ENCODE data around the gene FAM124B. TPM values are rescaled to one million over a fixed set of nuclear protein-coding genes. Genes with fewer than 3 reads are reported as not detected.

FAM124B gene
- 0.47 and 0.64 TPM in 2 replicates for total RNA-seq

GRCh38 chr2:224401641-224402342 lies at the start of gene FAM124B:
Gene FAM124B, minus strand, starts transcription at chr2:224402107. Its CDS starts 339 bp downstream, at chr2:224401768.
- H3K27ac Mint-ChIP-seq, result peak within 1 kb of the TSS; percentile 76
- H3K4me1 Mint-ChIP-seq, result peaks cover 9% of the 10 kb centered on the region
- peak within 1 kb of the TSS; percentile 78 for H3K4me3 Mint-ChIP-seq
- peaks cover 5% of the 10 kb centered on the region for H3K9me3 Mint-ChIP-seq
- no peaks in the 10 kb centered on the region for H3K36me3 Mint-ChIP-seq (ENCODE audit: low read depth)
- H3K27me3 Mint-ChIP-seq, result peaks cover 3% of the 10 kb centered on the region
- DNase-seq, result peak; percentile 80
- intact Hi-C loops (cut with micrococcal nuclease), result no loop called here

GRCh38 chr2:224449212-224450147 lies 47.6 kb upstream of the FAM124B start:
- Mint-ChIP-seq H3K4me1 (no peaks in the 10 kb centered on the region), H3K27ac (no peak overlapping the region), H3K4me3 (no peak overlapping the region), H3K9me3 (no peaks in the 10 kb centered on the region), H3K36me3 (ENCODE audit: low read depth) (no peaks in the 10 kb centered on the region), H3K27me3 (peaks cover 21% of the 10 kb centered on the region)
- intact Hi-C loops (cut with micrococcal nuclease), result loop anchor here (1.0 to 10.0 kb wide), 2 partner anchors 92 to 205 kb away; no protein-coding TSS in a partner anchor
- peak; percentile 66 for DNase-seq

- intact Hi-C loops (cut with micrococcal nuclease), result loop anchor here (10.0 kb wide), 1 partner anchor 207 kb away; no protein-coding TSS in a partner anchor
- no peak overlapping the region for H3K4me3 Mint-ChIP-seq
- peaks cover 29% of the 10 kb centered on the region for H3K27me3 Mint-ChIP-seq
- H3K27ac Mint-ChIP-seq, result no peak overlapping the region
- no peaks in the 10 kb centered on the region for H3K4me1 Mint-ChIP-seq
- no peaks in the 10 kb centered on the region for H3K36me3 Mint-ChIP-seq (ENCODE audit: low read depth)
- H3K9me3 Mint-ChIP-seq, result no peaks in the 10 kb centered on the region
- DNase-seq, result no peak
Observed at GRCh38 chr2:224448236-224448635, 46.3 kb upstream of the FAM124B start.

GRCh38 chr2:224444783-224445182 lies 42.9 kb upstream of the FAM124B start:
- Mint-ChIP-seq H3K27me3 (peaks cover 50% of the 10 kb centered on the region), H3K36me3 (ENCODE audit: low read depth) (no peaks in the 10 kb centered on the region), H3K4me3 (no peak overlapping the region), H3K4me1 (peaks cover 7% of the 10 kb centered on the region), H3K27ac (no peak overlapping the region), H3K9me3 (no peaks in the 10 kb centered on the region)
- DNase-seq, result no peak
- intact Hi-C loops (cut with micrococcal nuclease), result loop anchor here (10.0 kb wide), 1 partner anchor 210 kb away; no protein-coding TSS in a partner anchor

- Mint-ChIP-seq H3K36me3 (ENCODE audit: low read depth) (no peaks in the 10 kb centered on the region), H3K9me3 (no peaks in the 10 kb centered on the region), H3K4me3 (no peak overlapping the region), H3K27me3 (peaks cover 45% of the 10 kb centered on the region), H3K27ac (no peak overlapping the region), H3K4me1 (peaks cover 7% of the 10 kb centered on the region)
- no peak for DNase-seq
- intact Hi-C loops (cut with micrococcal nuclease), result loop anchor here (10.0 kb wide), 1 partner anchor 211 kb away; no protein-coding TSS in a partner anchor
Observed at GRCh38 chr2:224444021-224444420, 42.1 kb upstream of the FAM124B start.

- peak overlapping the region; percentile 54 for H3K27ac Mint-ChIP-seq
- no peaks in the 10 kb centered on the region for H3K9me3 Mint-ChIP-seq
- peak overlapping the region; percentile 81 for H3K4me3 Mint-ChIP-seq
- peaks cover 49% of the 10 kb centered on the region for H3K27me3 Mint-ChIP-seq
- DNase-seq, result peak; percentile 60
- peaks cover 7% of the 10 kb centered on the region for H3K4me1 Mint-ChIP-seq
- no peaks in the 10 kb centered on the region for H3K36me3 Mint-ChIP-seq (ENCODE audit: low read depth)
- intact Hi-C loops (cut with micrococcal nuclease), result loop anchor here (10.0 kb wide), 1 partner anchor 212 kb away; no protein-coding TSS in a partner anchor
Observed at GRCh38 chr2:224442071-224442967, 40.4 kb upstream of the FAM124B start.

- Mint-ChIP-seq H3K4me3 (peak overlapping the region; percentile 64), H3K27ac (no peak overlapping the region), H3K4me1 (peaks cover 7% of the 10 kb centered on the region), H3K27me3 (peaks cover 49% of the 10 kb centered on the region), H3K9me3 (no peaks in the 10 kb centered on the region), H3K36me3 (ENCODE audit: low read depth) (no peaks in the 10 kb centered on the region)
- intact Hi-C loops (cut with micrococcal nuclease), result loop anchor here (10.0 kb wide), 1 partner anchor 214 kb away; no protein-coding TSS in a partner anchor
- no peak for DNase-seq
Observed at GRCh38 chr2:224440988-224441387, 39.1 kb upstream of the FAM124B start.

- DNase-seq, result no peak
- Mint-ChIP-seq H3K9me3 (no peaks in the 10 kb centered on the region), H3K36me3 (ENCODE audit: low read depth) (no peaks in the 10 kb centered on the region), H3K27ac (no peak overlapping the region), H3K4me3 (no peak overlapping the region), H3K4me1 (peaks cover 7% of the 10 kb centered on the region), H3K27me3 (peaks cover 38% of the 10 kb centered on the region)
- intact Hi-C loops (cut with micrococcal nuclease), result no loop called here
Observed at GRCh38 chr2:224438726-224439125, 36.8 kb upstream of the FAM124B start.

GRCh38 chr2:224436634-224437033 lies 34.7 kb upstream of the FAM124B start:
- Mint-ChIP-seq H3K4me3 (no peak overlapping the region), H3K4me1 (peaks cover 4% of the 10 kb centered on the region), H3K9me3 (no peaks in the 10 kb centered on the region), H3K27me3 (peaks cover 25% of the 10 kb centered on the region), H3K36me3 (ENCODE audit: low read depth) (no peaks in the 10 kb centered on the region), H3K27ac (no peak overlapping the region)
- intact Hi-C loops (cut with micrococcal nuclease), result no loop called here
- no peak for DNase-seq

- intact Hi-C loops (cut with micrococcal nuclease), result no loop called here
- Mint-ChIP-seq H3K27ac (no peak overlapping the region), H3K4me1 (peaks cover 4% of the 10 kb centered on the region), H3K36me3 (ENCODE audit: low read depth) (no peaks in the 10 kb centered on the region), H3K9me3 (no peaks in the 10 kb centered on the region), H3K27me3 (peaks cover 7% of the 10 kb centered on the region), H3K4me3 (no peak overlapping the region)
- DNase-seq, result no peak
Observed at GRCh38 chr2:224434618-224435017, 32.7 kb upstream of the FAM124B start.

GRCh38 chr2:224433442-224433841 lies 31.5 kb upstream of the FAM124B start:
- H3K36me3 Mint-ChIP-seq (ENCODE audit: low read depth), result no peaks in the 10 kb centered on the region
- peaks cover 2% of the 10 kb centered on the region for H3K27me3 Mint-ChIP-seq
- H3K9me3 Mint-ChIP-seq, result no peaks in the 10 kb centered on the region
- no peak overlapping the region for H3K4me3 Mint-ChIP-seq
- no peak for DNase-seq
- H3K4me1 Mint-ChIP-seq, result peaks cover 4% of the 10 kb centered on the region
- H3K27ac Mint-ChIP-seq, result no peak overlapping the region
- intact Hi-C loops (cut with micrococcal nuclease), result no loop called here

- H3K36me3 Mint-ChIP-seq (ENCODE audit: low read depth), result no peaks in the 10 kb centered on the region
- intact Hi-C loops (cut with micrococcal nuclease), result no loop called here
- H3K27ac Mint-ChIP-seq, result no peak overlapping the region
- H3K27me3 Mint-ChIP-seq, result no peaks in the 10 kb centered on the region
- peaks cover 4% of the 10 kb centered on the region for H3K4me1 Mint-ChIP-seq
- H3K4me3 Mint-ChIP-seq, result no peak overlapping the region
- no peak for DNase-seq
- no peaks in the 10 kb centered on the region for H3K9me3 Mint-ChIP-seq
Observed at GRCh38 chr2:224432003-224432579, 30.2 kb upstream of the FAM124B start.

GRCh38 chr2:224429441-224429810 lies 27.5 kb upstream of the FAM124B start:
- no peak for DNase-seq
- Mint-ChIP-seq H3K36me3 (ENCODE audit: low read depth) (no peaks in the 10 kb centered on the region), H3K27ac (no peak overlapping the region), H3K4me1 (peaks cover 4% of the 10 kb centered on the region), H3K9me3 (no peaks in the 10 kb centered on the region), H3K27me3 (peaks cover 3% of the 10 kb centered on the region), H3K4me3 (no peak overlapping the region)
- intact Hi-C loops (cut with micrococcal nuclease), result no loop called here

Data from activated CD4-positive, alpha-beta T cell treated with anti-CD3 and anti-CD28 coated beads, Interleukin-2, amount 10 ng/mL, durations not matched to agents 24 days and 14 days (primary cell).